Activated T-cell treated with anti-CD3 and anti-CD28 coated beads for 1 hour (primary cell): ENCODE measurements around the gene HCN2.
"Not testable (repeated sequence)": the region's sequence is repeated elsewhere in the genome, so short reads cannot be mapped to it uniquely, and the experiment has no call there.

Experiments used
- DNase-seq: peaks from one replicate; pipeline ENCODE4 v3.0.0-alpha.2; 2020; ENCODE audit warnings: low read depth

HCN2 gene

GRCh38 chr19:585551-586110, 4.0 kb upstream of the HCN2 start:
- DNase-seq, result no peak

GRCh38 chr19:588093-588740, 1.5 kb upstream of the HCN2 start:
- DNase-seq, result peak; percentile 54

- no peak for DNase-seq
Measured at GRCh38 chr19:588741-589692, 664 bp upstream of the HCN2 start.

- no peak for DNase-seq
Measured at GRCh38 chr19:590396-590745, 690 bp downstream of the HCN2 start.

- DNase-seq, result no peak
Measured at GRCh38 chr19:590750-591098, 1.0 kb downstream of the HCN2 start.

- no peak for DNase-seq
Measured at GRCh38 chr19:591099-591958, 1.6 kb downstream of the HCN2 start.

GRCh38 chr19:592101-592500, 2.4 kb downstream of the HCN2 start:
- no peak for DNase-seq

GRCh38 chr19:593055-593454, 3.4 kb downstream of the HCN2 start:
- no peak for DNase-seq

GRCh38 chr19:593505-593904, 3.8 kb downstream of the HCN2 start:
- no peak for DNase-seq

GRCh38 chr19:594265-594870, 4.7 kb downstream of the HCN2 start:
- DNase-seq, result no peak

GRCh38 chr19:595326-596262, 5.9 kb downstream of the HCN2 start:
- no peak for DNase-seq

- DNase-seq, result no peak
Measured at GRCh38 chr19:596263-596655, 6.6 kb downstream of the HCN2 start.

GRCh38 chr19:597406-598315, 8.0 kb downstream of the HCN2 start:
- DNase-seq, result no peak

- DNase-seq, result no peak
Measured at GRCh38 chr19:601310-601709, 11.6 kb downstream of the HCN2 start.

GRCh38 chr19:601790-602189, 12.1 kb downstream of the HCN2 start:
- no peak for DNase-seq

GRCh38 chr19:602391-603301, 13.0 kb downstream of the HCN2 start:
- no peak for DNase-seq

- DNase-seq, result not testable (repeated sequence)
Measured at GRCh38 chr19:603302-603639, 13.6 kb downstream of the HCN2 start.

- not testable (repeated sequence) for DNase-seq
Measured at GRCh38 chr19:603779-604178, 14.1 kb downstream of the HCN2 start.

GRCh38 chr19:604355-604754, 14.7 kb downstream of the HCN2 start:
- DNase-seq, result no peak
